HG03159 (cell line): ENCODE measurements around the gene CSTF2T.

ENCODE experiments used
- ATAC-seq: cut with Tn5 transposase; IDR thresholded peaks from one replicate; pipeline ENCODE4 v1.9.1; 2021; ENCODE audit warnings: mild to moderate bottlenecking, moderate library complexity; ENCODE audit not compliant: unreplicated experiment

CSTF2T gene

GRCh38 chr10:51653025-51653424 is 46.4 kb downstream of the CSTF2T start:
- no peak for ATAC-seq

GRCh38 chr10:51651063-51651462 is 48.3 kb downstream of the CSTF2T start:
- no peak for ATAC-seq

GRCh38 chr10:51649064-51649463 is 50.3 kb downstream of the CSTF2T start:
- ATAC-seq: no peak
